GM12874 (cell line): ENCODE results near the gene LRRC8D.

Experiments
- TF ChIP-seq, protein P1 (sequence below): IDR thresholded peaks from 2 replicates; pipeline ENCODE4 v1.5.1; 2011; ENCODE audit warnings: low read depth, mild to moderate bottlenecking, control low read depth, low read length, moderate library complexity; ENCODE audit not compliant: insufficient read depth

Gene LRRC8D

DNA sequence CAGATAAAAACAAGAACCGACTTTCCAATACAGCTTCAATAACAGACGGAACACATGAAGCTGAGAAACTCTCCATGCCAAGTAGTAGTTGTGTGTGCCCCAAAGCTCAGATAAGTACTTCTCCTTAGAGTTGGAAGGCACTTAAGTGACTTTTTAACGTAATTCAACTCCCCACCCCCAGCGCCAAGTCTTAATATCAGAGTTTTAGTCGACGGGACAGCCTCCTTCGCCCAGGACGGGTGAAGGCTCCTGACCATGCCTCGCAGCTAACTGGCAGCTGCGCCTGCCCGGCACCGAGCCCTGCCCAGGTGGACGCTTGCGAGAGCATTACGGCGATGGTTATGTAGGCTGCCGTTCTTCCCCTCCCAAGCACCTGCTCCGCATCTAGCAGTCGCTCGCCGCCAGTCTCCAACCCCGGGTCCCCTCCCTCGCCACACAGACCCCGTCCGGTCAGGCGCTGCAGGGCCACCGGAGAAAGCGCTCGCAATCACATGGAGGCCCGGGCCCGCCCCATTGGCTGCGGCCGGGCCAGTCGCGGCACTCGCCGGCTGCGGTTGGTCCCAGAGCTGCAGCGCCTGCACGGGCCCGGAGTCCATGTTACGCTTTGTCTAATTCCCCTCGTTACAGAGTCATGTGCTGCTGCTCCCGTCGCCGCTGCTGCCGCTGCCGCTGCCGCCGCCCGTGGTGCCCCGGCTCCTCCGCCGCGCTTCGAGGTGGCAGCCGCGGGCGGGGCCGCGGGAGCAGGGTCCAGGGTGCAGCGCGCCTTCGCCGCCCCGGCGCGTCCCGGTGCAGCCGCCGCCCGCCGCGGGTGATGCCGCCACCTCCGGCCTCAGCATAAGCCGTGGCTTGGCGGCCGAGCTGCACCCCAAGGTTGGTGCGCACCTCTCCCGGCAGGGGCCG is at the start of gene LRRC8D:
Gene LRRC8D (plus strand): TSS at position 611 of the 900 bp plus-strand sequence. CDS start 112,037 bp downstream, outside the sequence.
- TF ChIP-seq, protein P1, sequence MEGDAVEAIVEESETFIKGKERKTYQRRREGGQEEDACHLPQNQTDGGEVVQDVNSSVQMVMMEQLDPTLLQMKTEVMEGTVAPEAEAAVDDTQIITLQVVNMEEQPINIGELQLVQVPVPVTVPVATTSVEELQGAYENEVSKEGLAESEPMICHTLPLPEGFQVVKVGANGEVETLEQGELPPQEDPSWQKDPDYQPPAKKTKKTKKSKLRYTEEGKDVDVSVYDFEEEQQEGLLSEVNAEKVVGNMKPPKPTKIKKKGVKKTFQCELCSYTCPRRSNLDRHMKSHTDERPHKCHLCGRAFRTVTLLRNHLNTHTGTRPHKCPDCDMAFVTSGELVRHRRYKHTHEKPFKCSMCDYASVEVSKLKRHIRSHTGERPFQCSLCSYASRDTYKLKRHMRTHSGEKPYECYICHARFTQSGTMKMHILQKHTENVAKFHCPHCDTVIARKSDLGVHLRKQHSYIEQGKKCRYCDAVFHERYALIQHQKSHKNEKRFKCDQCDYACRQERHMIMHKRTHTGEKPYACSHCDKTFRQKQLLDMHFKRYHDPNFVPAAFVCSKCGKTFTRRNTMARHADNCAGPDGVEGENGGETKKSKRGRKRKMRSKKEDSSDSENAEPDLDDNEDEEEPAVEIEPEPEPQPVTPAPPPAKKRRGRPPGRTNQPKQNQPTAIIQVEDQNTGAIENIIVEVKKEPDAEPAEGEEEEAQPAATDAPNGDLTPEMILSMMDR, result no peak

DNA sequence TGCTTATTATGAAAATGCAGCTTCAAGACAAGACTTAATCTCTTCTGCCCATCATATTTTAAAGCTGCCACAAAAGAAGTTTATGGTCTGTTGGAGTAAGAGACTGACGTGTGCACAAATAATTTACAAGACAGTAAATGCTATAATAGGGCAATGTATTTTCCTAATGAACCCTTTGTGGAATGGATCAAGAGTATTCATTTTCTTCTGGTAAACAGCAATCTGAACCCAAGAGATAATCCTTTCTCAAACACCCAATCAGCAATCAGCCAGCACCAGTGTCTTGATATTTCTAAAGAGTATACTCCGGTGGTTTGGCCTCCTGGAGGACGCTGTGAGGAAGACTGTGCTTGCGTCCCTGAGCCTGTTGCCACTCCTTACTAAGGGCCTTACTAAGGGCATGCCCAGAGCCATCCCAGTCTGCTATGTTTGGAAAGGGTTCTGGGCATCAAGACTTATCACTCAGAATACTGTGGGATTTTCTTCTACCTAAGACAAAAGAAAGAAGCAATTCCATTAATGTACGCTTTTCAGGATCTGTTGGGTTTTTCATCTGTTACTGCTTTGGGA is 48.8 kb upstream of the LRRC8D start:
- TF ChIP-seq, protein P1, result no peak

DNA sequence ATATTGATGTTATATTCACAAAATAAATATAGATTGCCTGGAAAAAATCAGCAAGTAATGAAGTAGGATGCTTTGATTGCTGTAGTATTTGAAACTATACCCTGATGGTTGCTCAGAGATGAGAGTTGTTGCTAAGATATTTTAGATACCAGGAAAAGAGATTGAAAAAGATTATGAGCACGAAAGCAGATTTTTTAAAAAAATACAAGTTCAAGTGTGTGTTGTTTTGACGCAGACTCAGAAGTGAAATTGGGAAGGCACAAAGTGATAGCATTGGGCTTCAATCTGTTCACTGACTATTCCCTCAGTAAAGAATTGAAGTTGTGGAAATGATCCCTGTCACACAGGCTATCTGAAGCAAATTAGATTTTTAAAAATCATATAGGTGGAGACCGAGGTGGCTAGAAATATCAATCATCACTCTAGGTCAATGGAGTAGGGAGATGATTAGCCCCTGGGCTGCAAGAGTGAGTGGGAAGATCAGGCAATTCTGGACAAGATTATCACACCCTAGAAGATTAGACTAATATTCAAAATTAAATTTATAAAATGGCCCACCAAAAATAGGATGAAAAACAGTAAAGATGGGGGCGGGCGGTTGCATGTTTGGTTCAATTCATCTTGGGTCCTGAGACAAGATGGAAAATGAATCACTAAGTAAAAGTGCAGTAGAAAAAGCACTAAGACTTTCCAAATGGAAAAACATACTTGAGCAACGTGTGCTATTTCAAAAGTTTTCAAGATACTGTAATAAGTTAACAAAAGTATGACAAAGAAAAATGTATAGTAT is 41.5 kb upstream of the LRRC8D start:
- TF ChIP-seq, protein P1, result no peak

DNA sequence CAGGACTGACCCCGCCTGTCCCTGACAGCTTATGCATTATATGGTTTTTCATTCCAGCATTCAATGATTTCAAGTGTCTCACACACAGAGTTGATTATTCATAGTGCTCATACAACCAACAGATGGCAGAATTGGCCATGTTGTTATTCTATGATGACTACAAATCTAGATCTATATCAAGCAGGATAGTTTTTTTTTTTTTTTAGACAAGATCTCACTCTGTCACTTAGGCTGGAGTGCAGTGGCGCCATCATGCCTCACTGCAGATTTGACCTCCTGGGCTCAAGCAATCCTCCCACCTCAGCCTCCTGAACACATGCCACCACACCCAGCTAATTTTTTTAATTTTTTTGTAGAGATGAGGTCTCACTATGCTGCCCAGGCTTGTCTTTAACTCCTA is 40.1 kb upstream of the LRRC8D start:
- TF ChIP-seq, protein P1, result peak; percentile 20; the same call in 1 of the 2 replicates

DNA sequence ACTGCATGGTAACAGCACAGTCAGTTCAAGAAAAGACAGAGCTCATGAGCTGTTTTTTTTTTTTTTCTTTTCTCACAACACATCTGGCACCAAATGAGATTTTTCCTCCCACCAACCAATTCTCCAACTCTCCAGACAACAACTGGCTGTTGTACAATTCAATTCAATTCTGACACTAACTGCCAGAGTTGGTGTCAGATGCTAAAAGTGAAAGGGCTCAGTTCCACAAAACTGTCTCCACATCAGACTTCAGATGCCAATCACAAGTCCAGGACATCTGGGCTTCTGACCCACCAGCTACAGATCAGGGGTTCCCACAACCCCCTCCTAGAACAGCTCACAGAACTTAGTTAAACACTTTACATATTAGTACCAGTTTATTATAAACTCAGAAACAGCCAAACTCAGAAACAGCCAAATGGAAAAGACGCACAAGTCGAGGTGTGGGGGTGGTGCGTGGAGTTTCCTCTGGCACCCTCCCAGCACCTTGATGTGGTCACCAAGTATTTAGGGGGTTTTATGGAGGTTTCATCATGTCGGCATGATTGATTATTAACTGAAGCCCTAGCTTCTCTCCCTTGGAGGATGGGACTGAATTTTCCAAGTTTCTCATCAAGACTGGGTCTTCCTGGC is 39.2 kb upstream of the LRRC8D start:
- TF ChIP-seq, protein P1, result no peak

DNA sequence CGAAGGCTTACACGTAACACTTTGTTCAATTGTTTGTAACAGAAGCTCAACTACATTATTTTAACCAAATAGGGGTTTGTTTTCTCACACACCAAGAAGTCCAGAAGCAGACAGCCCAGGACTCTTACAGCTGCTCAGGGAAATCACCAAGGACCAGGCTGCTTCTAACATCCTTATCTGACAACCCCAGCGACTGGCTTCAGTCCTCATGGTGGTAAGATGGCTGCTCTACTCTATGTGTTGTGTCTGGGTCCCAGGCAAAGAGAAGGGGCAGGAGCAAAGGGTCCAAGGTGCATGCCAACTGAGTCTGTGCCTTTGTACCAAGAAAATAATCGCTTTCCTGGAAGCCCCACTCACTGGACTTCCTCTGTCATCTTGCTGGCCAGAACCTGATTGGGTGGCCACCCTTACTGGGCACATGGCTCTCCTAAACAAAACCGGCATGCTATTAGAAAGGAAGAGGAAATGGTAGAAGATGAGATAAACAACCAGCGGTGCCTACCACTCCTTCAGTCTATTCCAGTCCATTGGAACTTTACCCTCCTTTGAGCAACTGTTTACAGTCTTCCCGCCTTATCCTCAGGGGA is 34.1 kb upstream of the LRRC8D start:
- TF ChIP-seq, protein P1, result no peak

DNA sequence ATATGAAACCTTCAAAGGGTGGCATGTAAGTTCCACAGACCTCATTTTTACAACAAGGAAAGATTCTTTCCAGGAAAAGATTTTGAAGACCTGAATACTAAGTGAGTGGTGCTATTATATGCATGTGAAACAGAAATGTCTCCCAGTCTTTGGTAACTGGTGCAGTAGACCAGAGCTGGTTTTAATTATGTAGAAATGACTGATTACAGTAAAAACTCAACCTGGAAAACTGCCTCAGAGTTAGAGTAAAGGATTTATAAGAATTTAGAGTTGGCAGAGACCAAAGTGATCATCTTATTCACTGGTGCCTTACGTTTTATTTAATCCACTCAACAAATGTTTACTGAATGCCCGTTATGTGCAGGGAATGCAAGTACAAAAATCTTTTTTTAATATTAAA is 30.2 kb upstream of the LRRC8D start:
- TF ChIP-seq, protein P1, result no peak
